Endodermal cell (in vitro differentiated cells): ENCODE results near the gene C2orf68. TPM values are rescaled to one million over a fixed set of nuclear protein-coding genes. Genes with fewer than 3 reads are reported as not detected.

Source experiments
- DNase-seq: peaks from one replicate; pipeline ENCODE4 v3.0.0-alpha.2; 2017
- H3K27ac ChIP-seq: 2 replicates; pipeline ENCODE4 v1.5.1; 2013; ENCODE audit warnings: mild to moderate bottlenecking, low read depth, low read length, moderate library complexity
- H3K27me3 ChIP-seq: 2 replicates; pipeline ENCODE4 v1.6.1; 2013; ENCODE audit warnings: mild to moderate bottlenecking, low read length, moderate library complexity; ENCODE audit not compliant: insufficient read depth, control insufficient read depth, poor library complexity, severe bottlenecking
- H3K36me3 ChIP-seq: 2 replicates; pipeline ENCODE4 v1.7.0; 2013; ENCODE audit warnings: mild to moderate bottlenecking, low read length, moderate library complexity; ENCODE audit not compliant: control insufficient read depth, insufficient read depth
- H3K4me1 ChIP-seq: one replicate; pipeline ENCODE4 v1.7.0; 2013; ENCODE audit warnings: low read length; ENCODE audit not compliant: control insufficient read depth, insufficient read depth
- H3K4me3 ChIP-seq: 2 replicates; pipeline ENCODE4 v1.5.1; 2013; ENCODE audit warnings: mild to moderate bottlenecking, low read length, moderate library complexity
- H3K9ac ChIP-seq: 2 replicates; pipeline ENCODE4 v1.6.1; 2013; ENCODE audit warnings: mild to moderate bottlenecking, low read length, moderate library complexity; ENCODE audit not compliant: poor library complexity, severe bottlenecking; ENCODE audit errors: extremely low read depth
- H3K9me3 ChIP-seq: 2 replicates; pipeline ENCODE4 v1.6.1; 2013; ENCODE audit warnings: mild to moderate bottlenecking, low read length, moderate library complexity; ENCODE audit not compliant: control insufficient read depth
- H3K27ac Mint-ChIP-seq: 2 replicates; pipeline ENCODE4 v1.8.0; 2020; ENCODE audit warnings: mixed read lengths
- H3K27me3 Mint-ChIP-seq: 2 replicates; pipeline ENCODE4 v1.8.0; 2021; ENCODE audit warnings: mild to moderate bottlenecking, mixed read lengths; ENCODE audit not compliant: insufficient read depth
- H3K36me3 Mint-ChIP-seq: 2 replicates; pipeline ENCODE4 v1.8.0; 2020; ENCODE audit warnings: low read depth, mixed read lengths
- H3K4me1 Mint-ChIP-seq: 2 replicates; pipeline ENCODE4 v1.8.0; 2020; ENCODE audit warnings: mixed read lengths
- H3K4me3 Mint-ChIP-seq: 2 replicates; pipeline ENCODE4 v1.8.0; 2020; ENCODE audit warnings: mild to moderate bottlenecking, moderate library complexity, mixed read lengths
- H3K9me3 Mint-ChIP-seq: 2 replicates; pipeline ENCODE4 v1.8.0; 2020; ENCODE audit warnings: mild to moderate bottlenecking, mixed read lengths
- CTCF ChIP-seq: fragments of 200-600 bp; sonication (generic); conservative IDR thresholded peaks from 2 replicates; pipeline ENCODE4 v1.5.0; 2021; ENCODE audit warnings: antibody characterized with exemption, mild to moderate bottlenecking
- WGBS, 2 experiments: methylation state at CpG; one replicate each; pipeline versions ENCODE4 v1.1.5 to v1.1.7; 2013; ENCODE audit warnings: missing lambda C conversion rate in 2 of 2, mixed read lengths in 1 of 2; ENCODE audit not compliant: insufficient coverage in 1 of 2, insufficient read length in 1 of 2; 5-methylcytosine and 5-hydroxymethylcytosine counted together
- total RNA-seq, 2 donors: library from RNA; stranded (reverse); fragmentation: NEBNext Ultra II Directional in 1 of 2; extraction: Animal tissue kit (Norgen Biotek cat#: 25700) in 1 of 2; gene quantifications; 2 replicates in 1 of 2; 3 replicates in 1 of 2; pipeline ENCODE4 v1.2.1, GENCODE V29; 2021

C2orf68 gene
- total RNA-seq, 2 donors from 2014 or later, result 63.2 to 66.5 TPM

GRCh38 chr2:85649201-85650190 lies 37.6 kb upstream of the C2orf68 start:
- H3K4me3 Mint-ChIP-seq, result no peak overlapping the region
- Histone ChIP-seq H3K27ac (no peak overlapping the region), H3K9me3 (no peaks in the 10 kb centered on the region), H3K36me3 (peaks cover 91% of the 10 kb centered on the region), H3K9ac (no peak overlapping the region), H3K4me3 (no peak overlapping the region), H3K27me3 (no peaks in the 10 kb centered on the region), H3K4me1 (no peaks in the 10 kb centered on the region)
- H3K27ac Mint-ChIP-seq, result no peak overlapping the region
- TF ChIP-seq CTCF, result no peak
- WGBS, 2 experiments, result 92 to 94% methylated on average over 6 to 8 of the region's 9 CpGs
- peaks cover 65% of the 10 kb centered on the region for H3K36me3 Mint-ChIP-seq
- H3K9me3 Mint-ChIP-seq, result no peaks in the 10 kb centered on the region
- peaks cover 4% of the 10 kb centered on the region for H3K4me1 Mint-ChIP-seq
- no peak for DNase-seq
- H3K27me3 Mint-ChIP-seq, result no peaks in the 10 kb centered on the region

GRCh38 chr2:85648619-85649018 lies 36.8 kb upstream of the C2orf68 start:
- Histone ChIP-seq H3K27me3 (no peaks in the 10 kb centered on the region), H3K4me3 (no peak overlapping the region), H3K36me3 (peaks cover 91% of the 10 kb centered on the region), H3K4me1 (no peaks in the 10 kb centered on the region), H3K27ac (no peak overlapping the region), H3K9me3 (no peaks in the 10 kb centered on the region), H3K9ac (no peak overlapping the region)
- H3K4me3 Mint-ChIP-seq, result no peak overlapping the region
- peak; percentile 69 for TF ChIP-seq CTCF
- peaks cover 4% of the 10 kb centered on the region for H3K4me1 Mint-ChIP-seq
- DNase-seq, result peak; percentile 66
- H3K9me3 Mint-ChIP-seq, result no peaks in the 10 kb centered on the region
- no peaks in the 10 kb centered on the region for H3K27me3 Mint-ChIP-seq
- H3K27ac Mint-ChIP-seq, result no peak overlapping the region
- peaks cover 71% of the 10 kb centered on the region for H3K36me3 Mint-ChIP-seq
- WGBS, 2 experiments, result 77% methylated on average over 2 of the region's 2 CpGs; no CpG with 5 or more reads in 1 of the 2 experiments

- Mint-ChIP-seq H3K4me3 (no peak overlapping the region), H3K4me1 (peaks cover 4% of the 10 kb centered on the region), H3K9me3 (no peaks in the 10 kb centered on the region), H3K27me3 (no peaks in the 10 kb centered on the region), H3K36me3 (peaks cover 71% of the 10 kb centered on the region), H3K27ac (no peak overlapping the region)
- H3K27ac ChIP-seq, result no peak overlapping the region
- no peak overlapping the region for H3K9ac ChIP-seq
- no peaks in the 10 kb centered on the region for H3K27me3 ChIP-seq
- DNase-seq, result no peak
- no peak overlapping the region for H3K4me3 ChIP-seq
- no peak for TF ChIP-seq CTCF
- 91 to 98% methylated on average over 10 of the region's 10 CpGs for WGBS, 2 experiments
- no peaks in the 10 kb centered on the region for H3K9me3 ChIP-seq
- peaks cover 92% of the 10 kb centered on the region for H3K36me3 ChIP-seq
- H3K4me1 ChIP-seq, result no peaks in the 10 kb centered on the region
Observed at GRCh38 chr2:85647823-85648526, 36.1 kb upstream of the C2orf68 start.
